Fibroblast of the aortic adventitia (primary cell): ENCODE data around the gene ARHGEF12. TPM values are rescaled to one million over a fixed set of nuclear protein-coding genes. Genes with fewer than 3 reads are reported as not detected.

Experiments used
- DNase-seq: peaks from one replicate; pipeline ENCODE4 v3.0.0-alpha.2; 2010; ENCODE audit warnings: low read depth
- H3K4me3 ChIP-seq: 2 replicates; pipeline ENCODE4 v1.5.1; 2011; ENCODE audit warnings: low read depth, mild to moderate bottlenecking, control low read depth, low read length, moderate library complexity
- total RNA-seq: library from RNA; depleted of rRNA; stranded (reverse); fragments of >200 nt; gene quantifications from 2 replicates; pipeline ENCODE4 v1.2.3, GENCODE V29; 2012; ENCODE audit warnings: low replicate concordance
- TF ChIP-seq, protein P1 (sequence below): IDR thresholded peaks from 2 replicates; pipeline ENCODE4 v1.5.1; 2011; ENCODE audit warnings: mild to moderate bottlenecking, low read length, control low read depth, inconsistent platforms; ENCODE audit not compliant: insufficient read depth

The ARHGEF12 gene
- total RNA-seq, 1 donor = 103 TPM

DNA sequence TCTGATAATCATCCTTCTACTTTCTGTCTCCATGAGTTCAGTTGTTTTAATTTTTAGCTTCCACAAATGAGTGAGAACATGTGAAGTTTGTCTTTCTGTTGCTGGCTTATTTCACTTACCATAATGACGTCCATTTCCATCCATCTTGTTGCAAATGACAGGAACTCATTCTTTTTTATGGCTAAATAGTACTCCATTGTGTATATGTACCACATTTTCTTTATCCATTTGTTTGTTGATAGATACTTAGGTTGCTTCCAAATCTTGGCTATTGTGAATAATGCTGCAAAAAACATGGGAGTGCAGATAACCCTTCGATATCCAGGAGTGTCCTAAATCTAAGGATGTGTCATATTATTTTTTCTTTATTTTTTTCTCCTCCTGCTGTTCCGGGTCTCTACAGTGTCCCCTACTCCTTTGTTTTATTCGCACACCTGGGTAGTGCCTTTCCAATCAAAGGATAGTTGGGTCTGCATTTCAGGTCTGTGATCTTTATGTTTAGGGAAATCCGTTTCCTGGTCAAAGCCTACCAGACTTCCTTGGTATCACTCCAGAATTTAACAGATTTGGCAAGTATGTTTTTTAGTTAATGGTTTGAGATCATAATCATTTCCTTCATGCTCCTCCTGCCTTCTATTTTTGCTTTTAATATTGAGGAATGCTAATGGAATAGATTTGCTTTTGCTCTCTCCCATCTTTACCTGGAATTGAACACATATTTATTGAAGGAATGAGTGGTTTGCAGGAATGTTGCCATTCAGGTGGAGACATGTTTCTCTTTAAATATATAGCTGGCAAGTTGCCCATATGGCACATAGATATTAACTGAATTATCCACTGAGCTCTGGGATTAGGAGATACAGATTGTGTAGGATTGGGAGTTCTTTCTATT is 53.7 kb downstream of the ARHGEF12 start:
- H3K4me3 ChIP-seq = no peak overlapping the region
- DNase-seq = no peak
- TF ChIP-seq, protein P1, sequence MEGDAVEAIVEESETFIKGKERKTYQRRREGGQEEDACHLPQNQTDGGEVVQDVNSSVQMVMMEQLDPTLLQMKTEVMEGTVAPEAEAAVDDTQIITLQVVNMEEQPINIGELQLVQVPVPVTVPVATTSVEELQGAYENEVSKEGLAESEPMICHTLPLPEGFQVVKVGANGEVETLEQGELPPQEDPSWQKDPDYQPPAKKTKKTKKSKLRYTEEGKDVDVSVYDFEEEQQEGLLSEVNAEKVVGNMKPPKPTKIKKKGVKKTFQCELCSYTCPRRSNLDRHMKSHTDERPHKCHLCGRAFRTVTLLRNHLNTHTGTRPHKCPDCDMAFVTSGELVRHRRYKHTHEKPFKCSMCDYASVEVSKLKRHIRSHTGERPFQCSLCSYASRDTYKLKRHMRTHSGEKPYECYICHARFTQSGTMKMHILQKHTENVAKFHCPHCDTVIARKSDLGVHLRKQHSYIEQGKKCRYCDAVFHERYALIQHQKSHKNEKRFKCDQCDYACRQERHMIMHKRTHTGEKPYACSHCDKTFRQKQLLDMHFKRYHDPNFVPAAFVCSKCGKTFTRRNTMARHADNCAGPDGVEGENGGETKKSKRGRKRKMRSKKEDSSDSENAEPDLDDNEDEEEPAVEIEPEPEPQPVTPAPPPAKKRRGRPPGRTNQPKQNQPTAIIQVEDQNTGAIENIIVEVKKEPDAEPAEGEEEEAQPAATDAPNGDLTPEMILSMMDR = no peak

DNA sequence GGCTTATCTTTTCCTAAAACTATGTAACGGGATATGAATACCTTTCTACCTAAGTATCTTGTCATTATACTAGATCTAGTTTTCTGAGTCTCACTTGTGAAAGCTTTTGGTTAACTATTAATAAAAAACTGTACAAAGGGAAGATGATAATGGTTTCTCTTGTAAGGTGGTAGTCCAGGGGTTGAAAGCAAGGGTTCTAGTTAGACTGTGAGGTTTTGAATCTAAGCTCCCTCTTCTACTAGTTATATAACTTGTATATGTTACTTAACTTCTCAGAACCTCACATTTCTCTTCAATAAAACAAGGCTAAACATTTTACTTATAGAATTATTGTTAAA is 54.3 kb downstream of the ARHGEF12 start:
- TF ChIP-seq, protein P1 = no peak
- no peak for DNase-seq

DNA sequence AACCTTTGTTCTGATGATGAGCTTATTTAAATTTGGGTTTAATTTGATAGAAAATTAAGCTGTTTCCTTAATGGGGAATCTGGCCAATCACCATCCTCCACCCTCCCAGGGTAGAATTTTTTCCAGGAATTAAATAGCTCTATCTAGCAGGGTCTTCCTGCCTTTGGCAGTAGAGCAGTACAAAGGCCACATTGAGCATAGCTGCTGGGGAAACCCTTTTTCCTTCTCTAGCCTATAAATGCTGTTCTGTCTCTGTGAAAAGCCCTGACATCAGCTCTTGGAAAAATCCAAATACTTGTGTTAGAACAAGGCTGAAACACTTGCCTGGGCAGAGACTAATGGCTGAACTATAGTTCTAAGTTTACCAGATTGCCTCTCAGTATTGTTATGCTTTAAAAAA is 55.1 kb downstream of the ARHGEF12 start:
- H3K4me3 ChIP-seq = no peak overlapping the region
- no peak for DNase-seq
- TF ChIP-seq, protein P1 = no peak

More for the DNA sequence above, 54.3 kb downstream of the ARHGEF12 start:
- H3K4me3 ChIP-seq = no peak overlapping the region

DNA sequence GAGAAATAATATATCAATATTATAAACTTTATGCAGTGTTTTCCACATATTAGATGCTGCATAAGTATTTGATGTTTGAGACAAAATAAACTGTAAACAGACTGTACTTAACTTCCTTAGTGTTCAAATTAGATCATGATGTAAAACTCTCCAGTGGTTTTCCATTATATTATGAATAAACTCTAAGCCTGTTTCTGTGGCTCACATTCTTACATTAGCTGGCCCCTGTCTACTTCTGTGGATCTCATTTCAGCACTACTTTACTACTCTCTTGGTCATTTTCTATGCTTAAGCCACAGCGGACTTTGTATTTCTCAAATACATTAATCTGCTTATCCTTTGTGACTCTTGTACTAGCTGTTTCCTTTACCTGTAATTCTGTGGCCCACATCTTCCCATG is 55.6 kb downstream of the ARHGEF12 start:
- TF ChIP-seq, protein P1 = no peak
- no peak overlapping the region for H3K4me3 ChIP-seq
- DNase-seq = no peak

DNA sequence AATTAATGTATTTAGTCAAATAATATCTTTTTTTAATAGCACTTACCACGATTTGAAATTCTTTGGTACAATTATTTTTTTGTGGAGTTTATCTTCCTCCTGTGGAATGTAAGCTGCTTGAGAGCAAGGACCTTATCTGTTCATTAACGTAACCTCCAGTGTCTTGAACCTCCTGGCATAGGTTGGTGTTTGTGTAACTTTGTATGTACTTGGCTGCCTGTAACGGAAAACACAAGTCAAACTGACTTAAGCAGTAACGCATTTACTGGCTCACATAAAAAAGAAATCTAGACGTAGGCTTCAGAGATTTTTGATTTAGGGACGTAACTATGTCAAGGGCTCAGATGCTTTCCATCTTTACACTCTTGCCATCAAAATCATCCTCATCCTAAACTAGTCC is 56.1 kb downstream of the ARHGEF12 start:
- no peak for DNase-seq
- no peak overlapping the region for H3K4me3 ChIP-seq
- TF ChIP-seq, protein P1 = no peak

DNA sequence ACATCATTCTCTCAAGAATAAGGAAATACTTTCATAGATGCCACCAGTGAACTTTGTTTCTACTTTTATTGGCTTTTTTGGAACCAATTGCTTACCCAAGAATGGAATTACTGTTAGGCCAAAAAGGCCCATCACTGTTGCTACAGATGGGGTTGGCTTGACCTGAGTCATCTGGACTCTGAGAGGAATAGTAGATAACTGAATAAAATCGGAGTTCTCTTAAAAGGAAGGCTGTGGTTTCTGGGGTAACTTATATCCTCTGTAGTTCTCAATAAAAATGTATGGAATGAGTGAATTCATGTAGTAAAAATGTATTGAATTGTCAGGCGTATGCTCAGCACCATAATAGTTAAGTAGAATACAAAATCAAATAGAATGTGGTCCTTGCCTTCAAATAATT is 56.6 kb downstream of the ARHGEF12 start:
- TF ChIP-seq, protein P1 = no peak
- no peak for DNase-seq
- no peak overlapping the region for H3K4me3 ChIP-seq
